MCF 10A (cell line): Measurements from ENCODE around the gene ECD. TPM values are rescaled to one million over a fixed set of nuclear protein-coding genes. Genes with fewer than 3 reads are reported as not detected.

Experiments
- BruUV-seq: library from RNA; stranded (reverse); fragments of 400-500 nt; replicated peaks from 2 replicates; lab custom pipeline; 2021; lab: Mats Ljungman, UMichigan
- CTCF ChIA-PET: fragments of 300-600 bp; sonication (Branson Sonifier 250); formaldehyde crosslinking; extraction: SDS; loops from one replicate; lab custom pipeline; 2021; ENCODE audit warnings: antibody characterized with exemption, inconsistent platforms; lab: Yijun Ruan, JAX
- POLR2A ChIA-PET: fragments of 300-600, 350-650 bp; sonication (Branson Sonifier 250); formaldehyde crosslinking; extraction: SDS; loops from one replicate; lab custom pipeline; 2020; ENCODE audit warnings: antibody characterized with exemption, inconsistent platforms; lab: Yijun Ruan, JAX
- DNase-seq: peaks from one replicate; pipeline ENCODE4 v3.0.0-alpha.2; 2018; ENCODE audit not compliant: unreplicated experiment
- H3K27ac Mint-ChIP-seq: one replicate; pipeline ENCODE4 v1.8.0; 2022; ENCODE audit warnings: mild to moderate bottlenecking, low read depth, mixed read lengths; ENCODE audit not compliant: unreplicated experiment
- H3K27me3 Mint-ChIP-seq: one replicate; pipeline ENCODE4 v1.8.0; 2022; ENCODE audit warnings: mixed read lengths; ENCODE audit not compliant: insufficient read depth, unreplicated experiment
- H3K36me3 Mint-ChIP-seq: one replicate; pipeline ENCODE4 v1.8.0; 2022; ENCODE audit warnings: mild to moderate bottlenecking, moderate library complexity, mixed read lengths; ENCODE audit not compliant: insufficient read depth, unreplicated experiment
- H3K4me1 Mint-ChIP-seq: one replicate; pipeline ENCODE4 v1.8.0; 2022; ENCODE audit warnings: mixed read lengths; ENCODE audit not compliant: insufficient read depth, unreplicated experiment
- H3K4me3 Mint-ChIP-seq: one replicate; pipeline ENCODE4 v1.8.0; 2022; ENCODE audit warnings: mild to moderate bottlenecking, moderate library complexity, mixed read lengths; ENCODE audit not compliant: unreplicated experiment
- H3K9me3 Mint-ChIP-seq: one replicate; pipeline ENCODE4 v1.8.0; 2022; ENCODE audit warnings: mixed read lengths; ENCODE audit not compliant: unreplicated experiment
- CTCF ChIP-seq: fragments of 200-600 bp; IDR thresholded peaks from one replicate; pipeline ENCODE4 v1.8.0; 2022; ENCODE audit warnings: antibody characterized with exemption, mild to moderate bottlenecking; ENCODE audit not compliant: unreplicated experiment
- intact Hi-C: fragments of 100-400 bp; cut with micrococcal nuclease; formaldehyde crosslinking; loops from 2 replicates; pipeline ENCODE4 v1.14.1; 2022
- total RNA-seq: library from RNA; stranded (reverse); gene quantifications from 2 replicates; pipeline ENCODE4 v1.2.3, GENCODE V29; 2022

The ECD gene
- total RNA-seq, 1 experiment from 2014 or later, result 29.9 TPM

- Mint-ChIP-seq H3K9me3 (no peaks in the 10 kb centered on the region), H3K4me1 (no peaks in the 10 kb centered on the region), H3K27me3 (no peaks in the 10 kb centered on the region), H3K27ac (no peak overlapping the region), H3K4me3 (no peak overlapping the region), H3K36me3 (peaks cover 25% of the 10 kb centered on the region)
- CTCF ChIA-PET, result interaction anchor here (1.0 kb wide), 1 partner anchor 9 kb away, joined by 4 read pairs; no protein-coding TSS in a partner anchor
- BruUV-seq, result no TSS peak
- POLR2A ChIA-PET, result interaction anchor here (1.1 to 1.8 kb wide), 3 partner anchors 9 to 18 kb away, joined by 3 to 9 read pairs (median 4); partner anchors contain the start of gene FAM149B1
- DNase-seq, result no peak
- intact Hi-C loops, result no loop called here
- TF ChIP-seq CTCF, result no peak
Measured at GRCh38 chr10:73183667-73184281, 16.0 kb upstream of the ECD start.

GRCh38 chr10:73182568-73182967 lies 14.8 kb upstream of the ECD start:
- CTCF ChIA-PET, result interaction anchor here (1.0 to 2.3 kb wide), 3 partner anchors 10 to 24 kb away, joined by 3 to 7 read pairs (median 4); partner anchors contain the start of genes ECD and FAM149B1
- no peak overlapping the region for H3K27ac Mint-ChIP-seq

DNA sequence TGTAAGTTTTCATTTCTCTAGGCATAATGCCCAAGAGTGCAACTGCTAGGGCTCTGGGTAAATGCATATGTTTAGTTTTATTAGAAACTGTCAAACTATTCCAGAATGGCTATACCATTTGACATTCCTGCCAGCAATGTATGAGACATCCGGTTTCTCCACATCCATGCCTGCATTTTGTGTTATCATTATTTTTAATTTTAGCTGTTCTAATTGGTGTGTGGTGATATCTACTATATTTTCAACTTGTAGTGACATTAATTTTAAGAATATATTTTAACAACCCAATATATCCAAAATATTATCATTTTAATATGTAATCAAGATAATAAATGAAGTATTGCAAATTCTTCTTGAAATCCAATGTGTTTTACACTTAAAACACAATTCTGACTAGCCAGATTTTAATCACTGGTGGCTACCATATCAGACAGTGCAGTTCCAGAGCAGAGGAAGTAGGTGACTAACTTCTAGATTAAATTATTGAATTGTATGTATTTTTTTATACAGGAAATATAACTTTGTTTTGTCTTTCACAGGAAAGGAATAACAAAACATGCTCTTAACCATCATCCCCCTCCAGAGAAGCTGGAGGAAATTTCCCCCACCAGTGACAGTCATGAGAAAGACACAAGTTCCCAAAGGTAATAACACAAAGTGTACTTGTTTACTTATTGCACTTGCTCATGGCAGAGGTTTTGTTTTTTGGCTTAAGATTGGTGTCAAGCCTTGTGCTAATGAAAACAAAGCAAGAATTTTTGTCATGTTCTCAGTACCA lies 6.5 kb upstream of the ECD start:
- DNase-seq, result no peak
- no peak overlapping the region for H3K27ac Mint-ChIP-seq
- no peak overlapping the region for H3K4me3 Mint-ChIP-seq
- no peaks in the 10 kb centered on the region for H3K27me3 Mint-ChIP-seq
- no peaks in the 10 kb centered on the region for H3K9me3 Mint-ChIP-seq
- ChIA-PET POLR2A (interaction anchor here (0.6 to 0.8 kb wide), 4 partner anchors 34 to 312 kb away, joined by 3 to 5 read pairs (median 4); partner anchors contain the start of gene DNAJC9), CTCF (interaction anchor here (1.6 kb wide), 1 partner anchor 16 kb away, joined by 4 read pairs; no protein-coding TSS in a partner anchor)
- H3K36me3 Mint-ChIP-seq, result peaks cover 14% of the 10 kb centered on the region
- intact Hi-C loops, result no loop called here
- no TSS peak for BruUV-seq
- TF ChIP-seq CTCF, result no peak
- no peaks in the 10 kb centered on the region for H3K4me1 Mint-ChIP-seq

More at GRCh38 chr10:73182568-73182967, 14.8 kb upstream of the ECD start:
- Mint-ChIP-seq H3K4me1 (no peaks in the 10 kb centered on the region), H3K4me3 (no peak overlapping the region), H3K36me3 (peaks cover 26% of the 10 kb centered on the region), H3K9me3 (no peaks in the 10 kb centered on the region), H3K27me3 (no peaks in the 10 kb centered on the region)
- DNase-seq, result no peak
- intact Hi-C loops, result no loop called here
- POLR2A ChIA-PET, result no interaction called here
- BruUV-seq, result no TSS peak
- no peak for TF ChIP-seq CTCF

DNA sequence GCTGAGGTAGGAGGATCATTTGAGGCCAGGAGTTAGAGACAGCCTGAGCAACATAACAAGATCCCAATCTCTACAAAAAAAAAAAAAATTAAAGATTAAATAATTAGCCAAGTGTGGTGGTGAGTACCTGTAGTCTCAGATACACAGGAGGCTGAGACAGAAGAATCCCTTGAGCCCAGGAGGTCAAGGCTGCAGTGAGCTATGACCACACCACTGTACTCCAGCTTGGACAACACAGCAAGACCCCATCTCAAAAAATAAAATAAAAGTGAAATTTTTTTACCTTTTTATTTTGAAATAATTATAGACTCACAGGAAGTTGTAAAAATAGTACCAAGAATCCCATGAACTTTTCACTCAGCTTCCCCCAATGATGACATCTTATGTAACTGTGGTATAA lies 5.1 kb upstream of the ECD start:
- no peak for DNase-seq
- no TSS peak for BruUV-seq
- Mint-ChIP-seq H3K4me3 (no peak overlapping the region), H3K27me3 (no peaks in the 10 kb centered on the region), H3K9me3 (no peaks in the 10 kb centered on the region), H3K36me3 (peaks cover 11% of the 10 kb centered on the region), H3K27ac (no peak overlapping the region), H3K4me1 (no peaks in the 10 kb centered on the region)
- intact Hi-C loops, result no loop called here
- no peak for TF ChIP-seq CTCF
- ChIA-PET POLR2A (interaction anchor here (1.4 kb wide), 1 partner anchor 74 kb away, joined by 4 read pairs; the partner anchor contains the start of gene DNAJC9), CTCF (interaction anchor here (1.2 kb wide), 1 partner anchor 25 kb away, joined by 3 read pairs; no protein-coding TSS in a partner anchor)
